IMR-90 (cell line): ENCODE results near the gene OR3A2. TPM values are rescaled to one million over a fixed set of nuclear protein-coding genes. Genes with fewer than 3 reads are reported as not detected.

Source experiments
- ATAC-seq: fragments of 200-7000 bp; cut with Tn5 transposase; 2 replicates; pipeline ENCODE4 v1.9.1; 2020; ENCODE audit warnings: low read depth, mild to moderate bottlenecking, moderate library complexity
- BruUV-seq: library from RNA; stranded (reverse); fragments of 400-500 nt; replicated peaks from 2 replicates; lab custom pipeline; 2021; lab: Mats Ljungman, UMichigan
- CTCF ChIA-PET: fragments of 300-600 bp; formaldehyde crosslinking; extraction: SDS; loops from one replicate; lab custom pipeline; 2021; ENCODE audit warnings: antibody characterized with exemption; lab: Yijun Ruan, JAX
- POLR2A ChIA-PET: fragments of 300-600 bp; sonication (Branson Sonifier 250); formaldehyde crosslinking; loops from one replicate; lab custom pipeline; 2022; ENCODE audit warnings: antibody characterized with exemption; ENCODE audit not compliant: unreplicated experiment; lab: Charles Lee
- DNase-seq: peaks from one replicate; pipeline ENCODE4 v3.0.0; 2013
- H2AFZ ChIP-seq: replicated peaks from 2 replicates; pipeline ENCODE3; 2013; ENCODE audit warnings: low read length, mild to moderate bottlenecking; ENCODE audit not compliant: poor library complexity
- H2AK5ac ChIP-seq: 2 replicates; pipeline ENCODE4 v1.6.1; 2013; ENCODE audit warnings: low read depth, low read length, inconsistent platforms
- H2AK9ac ChIP-seq: replicated peaks from 2 replicates; pipeline ENCODE3; 2013; ENCODE audit warnings: mild to moderate bottlenecking, low read depth, low read length, moderate library complexity; ENCODE audit not compliant: poor library complexity
- H2BK120ac ChIP-seq: 2 replicates; pipeline ENCODE4 v1.6.1; 2013; ENCODE audit warnings: low read depth, low read length, inconsistent platforms
- H2BK15ac ChIP-seq: 3 replicates; pipeline ENCODE4 v1.6.1; 2013; ENCODE audit warnings: low read depth, low read length, inconsistent platforms
- H2BK20ac ChIP-seq: 2 replicates; pipeline ENCODE4 v1.6.1; 2013; ENCODE audit warnings: low read depth, mild to moderate bottlenecking, inconsistent platforms, low read length, moderate library complexity
- H2BK5ac ChIP-seq: 2 replicates; pipeline ENCODE4 v1.6.1; 2013; ENCODE audit warnings: mild to moderate bottlenecking, low read depth, low read length, inconsistent platforms; ENCODE audit not compliant: poor library complexity, severe bottlenecking
- H3K14ac ChIP-seq: replicated peaks from 2 replicates; pipeline ENCODE4 v1.6.1; 2013; ENCODE audit warnings: low read depth, low read length, inconsistent platforms
- H3K18ac ChIP-seq: 2 replicates; pipeline ENCODE4 v1.6.1; 2013; ENCODE audit warnings: low read depth, low read length, control low read depth
- H3K23ac ChIP-seq: 2 replicates; pipeline ENCODE4 v1.6.1; 2013; ENCODE audit warnings: low read depth, low read length, inconsistent platforms
- H3K27ac ChIP-seq: 2 replicates; pipeline ENCODE4 v1.5.1; 2013; ENCODE audit warnings: mild to moderate bottlenecking, control low read depth, low read length; ENCODE audit not compliant: insufficient read depth
- H3K27me3 ChIP-seq: 2 replicates; pipeline ENCODE4 v1.6.1; 2013; ENCODE audit warnings: low read length; ENCODE audit not compliant: control insufficient read depth, insufficient read depth
- H3K36me3 ChIP-seq: 2 replicates; pipeline ENCODE4 v1.6.1; 2013; ENCODE audit warnings: low read length, mixed read lengths; ENCODE audit not compliant: control insufficient read depth, insufficient read depth
- H3K4ac ChIP-seq: 2 replicates; pipeline ENCODE4 v1.6.1; 2013; ENCODE audit warnings: low read depth, low read length, inconsistent platforms
- H3K4me1 ChIP-seq: 2 replicates; pipeline ENCODE4 v1.6.1; 2013; ENCODE audit warnings: low read length, mixed read lengths; ENCODE audit not compliant: control insufficient read depth, insufficient read depth
- H3K4me2 ChIP-seq: 2 replicates; pipeline ENCODE4 v1.6.1; 2013; ENCODE audit warnings: low read depth, mild to moderate bottlenecking, control low read depth, low read length, moderate library complexity
- H3K4me3 ChIP-seq: 2 replicates; pipeline ENCODE4 v1.5.1; 2013; ENCODE audit warnings: low read depth, mild to moderate bottlenecking, control low read depth, low read length, moderate library complexity; ENCODE audit not compliant: insufficient read depth
- H3K56ac ChIP-seq: 2 replicates; pipeline ENCODE4 v1.6.1; 2013; ENCODE audit warnings: low read length, inconsistent platforms; ENCODE audit not compliant: insufficient read depth; ENCODE audit errors: extremely low read depth
- H3K79me1 ChIP-seq, 2 experiments: 2 replicates each; pipeline ENCODE4 v1.6.1; 2013; ENCODE audit warnings: low read length in 2 of 2, inconsistent platforms in 1 of 2, low read depth in 1 of 2
- H3K9ac ChIP-seq: 2 replicates; pipeline ENCODE4 v1.6.1; 2013; ENCODE audit warnings: low read depth, low read length, control low read depth
- H3K9me1 ChIP-seq: 2 replicates; pipeline ENCODE4 v1.6.1; 2013; ENCODE audit warnings: low read length, inconsistent platforms; ENCODE audit not compliant: insufficient read depth
- H3K9me3 ChIP-seq: 2 replicates; pipeline ENCODE4 v1.6.1; 2013; ENCODE audit warnings: low read length; ENCODE audit not compliant: control insufficient read depth, insufficient read depth
- H4K20me1 ChIP-seq: 2 replicates; pipeline ENCODE4 v1.6.1; 2013; ENCODE audit warnings: low read length, inconsistent platforms; ENCODE audit not compliant: insufficient read depth
- H4K5ac ChIP-seq: 2 replicates; pipeline ENCODE4 v1.6.1; 2013; ENCODE audit warnings: mild to moderate bottlenecking, low read depth, low read length, control low read depth
- H4K8ac ChIP-seq, 2 experiments: 2 replicates each; pipeline ENCODE4 v1.6.1; 2013; ENCODE audit warnings: low read depth in 2 of 2, low read length in 2 of 2, control low read depth in 1 of 2, inconsistent platforms in 1 of 2
- H4K91ac ChIP-seq: 2 replicates; pipeline ENCODE4 v1.6.1; 2013; ENCODE audit warnings: low read depth, low read length, inconsistent platforms; ENCODE audit not compliant: insufficient read depth
- BHLHE40 ChIP-seq: fragments of 150-350 bp; IDR thresholded peaks from 2 replicates; pipeline ENCODE4 v1.6.1; 2016; ENCODE audit warnings: mild to moderate bottlenecking, low read depth, low read length
- CEBPB ChIP-seq: IDR thresholded peaks from 2 replicates; pipeline ENCODE4 v1.6.1; 2012; ENCODE audit warnings: low read depth, low read length, improper control_type of control experiment
- CHD1 ChIP-seq: IDR thresholded peaks from 2 replicates; pipeline ENCODE4 v1.6.1; 2012; ENCODE audit warnings: low read depth, low read length, improper control_type of control experiment
- ELK1 ChIP-seq: fragments of 150-350 bp; IDR thresholded peaks from 2 replicates; pipeline ENCODE4 v1.6.1; 2016; ENCODE audit warnings: low read depth, mild to moderate bottlenecking, low read length, moderate library complexity, borderline replicate concordance
- FOS ChIP-seq: fragments of 150-350 bp; IDR thresholded peaks from 2 replicates; pipeline ENCODE4 v1.6.1; 2016; ENCODE audit warnings: low read depth, low read length
- MAFK ChIP-seq: IDR thresholded peaks from 2 replicates; pipeline ENCODE4 v1.6.1; 2012; ENCODE audit warnings: low read depth, low read length, improper control_type of control experiment
- MAZ ChIP-seq: IDR thresholded peaks from 2 replicates; pipeline ENCODE4 v1.6.1; 2012; ENCODE audit warnings: low read depth, mild to moderate bottlenecking, low read length, improper control_type of control experiment, moderate library complexity, borderline replicate concordance
- MXI1 ChIP-seq: IDR thresholded peaks from 2 replicates; pipeline ENCODE4 v1.6.1; 2012; ENCODE audit warnings: low read depth, mild to moderate bottlenecking, low read length, moderate library complexity, borderline replicate concordance
- NFE2L2 ChIP-seq: fragments of 150-350 bp; IDR thresholded peaks from 2 replicates; pipeline ENCODE4 v1.6.1; 2016; ENCODE audit warnings: low read depth, mild to moderate bottlenecking, low read length
- POLR2A ChIP-seq: IDR thresholded peaks from 2 replicates; pipeline ENCODE4 v1.6.1; 2012; ENCODE audit warnings: mild to moderate bottlenecking, low read depth, low read length
- RAD21 ChIP-seq: IDR thresholded peaks from 2 replicates; pipeline ENCODE4 v1.6.1; 2012; ENCODE audit warnings: low read length, improper control_type of control experiment
- RCOR1 ChIP-seq: IDR thresholded peaks from 2 replicates; pipeline ENCODE4 v1.6.1; 2012; ENCODE audit warnings: mild to moderate bottlenecking, low read length, improper control_type of control experiment; ENCODE audit not compliant: insufficient replicate concordance
- RFX5 ChIP-seq: IDR thresholded peaks from 2 replicates; pipeline ENCODE4 v1.8.0; 2012; ENCODE audit warnings: low read depth, mild to moderate bottlenecking, low read length, moderate library complexity
- SMC3 ChIP-seq: fragments of 150-350 bp; IDR thresholded peaks from 2 replicates; pipeline ENCODE4 v1.6.1; 2016; ENCODE audit warnings: low read depth, mild to moderate bottlenecking, antibody characterized with exemption, low read length, moderate library complexity
- USF2 ChIP-seq: fragments of 150-350 bp; IDR thresholded peaks from 2 replicates; pipeline ENCODE4 v1.6.1; 2017; ENCODE audit warnings: mild to moderate bottlenecking, antibody characterized with exemption, low read length, low read depth
- WGBS, 2 experiments: methylation state at CpG; one replicate each; pipeline versions ENCODE4 v1.1.5 to v1.1.7; 2013; ENCODE audit warnings: missing lambda C conversion rate in 2 of 2; ENCODE audit not compliant: insufficient read length in 1 of 2; ENCODE audit errors: extremely low coverage in 2 of 2; 5-methylcytosine and 5-hydroxymethylcytosine counted together
- dilution Hi-C: fragments of 300-500 bp; cut with HindIII; formaldehyde crosslinking; loops from one replicate; pipeline ENCODE4 v1.14.3; 2018; ENCODE audit warnings: low sequenced_read_pairs; ENCODE audit not compliant: unreplicated experiment
- in situ Hi-C: fragments of 300-500 bp; cut with MboI; formaldehyde crosslinking; loops from 3 replicates; pipeline ENCODE4 v1.14.3; 2019; ENCODE audit warnings: low sequenced_read_pairs, inconsistent platforms, mixed read lengths
- intact Hi-C: fragments of 100-400 bp; cut with micrococcal nuclease; formaldehyde crosslinking; loops from 2 replicates; pipeline ENCODE4 v1.10.0; 2022
- polyA plus RNA-seq, 3 experiments: library from polyadenylated mRNA; depleted of rRNA; stranded (reverse); fragments of >200 nt; gene quantifications; 2 replicates each; pipeline ENCODE4 v1.2.3, GENCODE V29; 2012; ENCODE audit warnings: low replicate concordance in 1 of 3
- total RNA-seq: library from RNA; depleted of rRNA; stranded (reverse); fragments of >200 nt; gene quantifications from 2 replicates; pipeline ENCODE4 v1.2.3, GENCODE V29; 2012
- TF ChIP-seq, protein P1 (sequence below): conservative IDR thresholded peaks from 2 replicates; pipeline ENCODE4 v1.5.1; 2012; ENCODE audit warnings: mild to moderate bottlenecking, low read depth, low read length, improper control_type of control experiment

Gene OR3A2
- total and polyA plus RNA-seq, 2 of the 4 experiments (the other 2 are of a cell fraction) = not detected

DNA sequence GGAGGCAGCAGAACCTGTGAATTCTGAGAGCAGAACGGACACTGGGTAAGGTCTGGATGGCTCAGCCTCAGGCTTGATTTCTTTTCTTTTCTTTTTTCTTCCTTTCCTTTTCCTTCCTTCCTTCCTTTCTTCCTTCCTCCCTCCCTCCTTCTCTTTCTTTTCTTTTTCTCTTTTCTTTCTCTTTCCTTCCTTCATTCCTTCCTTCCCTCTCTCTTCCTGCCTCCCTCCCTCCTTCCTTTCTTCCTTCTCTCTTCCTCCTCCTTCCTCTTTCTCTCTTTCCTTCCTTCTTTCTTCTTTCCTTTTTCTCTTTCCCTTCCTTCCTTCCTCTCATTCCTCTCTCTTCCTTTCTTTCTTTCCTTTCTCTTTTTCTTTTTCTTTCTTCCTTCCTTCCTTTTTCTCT is 125.9 kb downstream of the OR3A2 start:
- Histone ChIP-seq H4K20me1 (no peaks in the 10 kb centered on the region), H2AFZ (no peak overlapping the region), H3K4me1 (no peaks in the 10 kb centered on the region), H3K79me1 (no peaks in the 10 kb centered on the region), H2AK5ac (no peak overlapping the region), H3K14ac (no peak overlapping the region), H2AK9ac (no peak overlapping the region), H3K27ac (no peak overlapping the region), H3K9me1 (no peaks in the 10 kb centered on the region), H3K4me2 (no peak overlapping the region), H4K91ac (no peak overlapping the region), H2BK15ac (no peak overlapping the region), H3K36me3 (no peaks in the 10 kb centered on the region), H3K56ac (no peak overlapping the region), H3K27me3 (no peaks in the 10 kb centered on the region), H2BK5ac (no peak overlapping the region), H2BK20ac (no peak overlapping the region), H3K9ac (no peak overlapping the region), H2BK120ac (no peak overlapping the region), H3K9me3 (peaks cover 25% of the 10 kb centered on the region), H3K18ac (no peak overlapping the region), H3K4me3 (no peak overlapping the region), H4K8ac (no peak overlapping the region), H3K4ac (no peak overlapping the region), H3K23ac (no peak overlapping the region), H4K5ac (no peak overlapping the region)
- in situ Hi-C loops = no loop called here
- dilution Hi-C loops = no loop called here
- TF ChIP-seq CHD1 (no peak), ELK1 (no peak), MAFK (no peak), SMC3 (no peak), RCOR1 (no peak), MXI1 (no peak), MAZ (no peak), CEBPB (no peak), RFX5 (no peak), BHLHE40 (no peak), USF2 (no peak), POLR2A (no peak), FOS (no peak), NFE2L2 (no peak), RAD21 (no peak)
- TF ChIP-seq, protein P1, sequence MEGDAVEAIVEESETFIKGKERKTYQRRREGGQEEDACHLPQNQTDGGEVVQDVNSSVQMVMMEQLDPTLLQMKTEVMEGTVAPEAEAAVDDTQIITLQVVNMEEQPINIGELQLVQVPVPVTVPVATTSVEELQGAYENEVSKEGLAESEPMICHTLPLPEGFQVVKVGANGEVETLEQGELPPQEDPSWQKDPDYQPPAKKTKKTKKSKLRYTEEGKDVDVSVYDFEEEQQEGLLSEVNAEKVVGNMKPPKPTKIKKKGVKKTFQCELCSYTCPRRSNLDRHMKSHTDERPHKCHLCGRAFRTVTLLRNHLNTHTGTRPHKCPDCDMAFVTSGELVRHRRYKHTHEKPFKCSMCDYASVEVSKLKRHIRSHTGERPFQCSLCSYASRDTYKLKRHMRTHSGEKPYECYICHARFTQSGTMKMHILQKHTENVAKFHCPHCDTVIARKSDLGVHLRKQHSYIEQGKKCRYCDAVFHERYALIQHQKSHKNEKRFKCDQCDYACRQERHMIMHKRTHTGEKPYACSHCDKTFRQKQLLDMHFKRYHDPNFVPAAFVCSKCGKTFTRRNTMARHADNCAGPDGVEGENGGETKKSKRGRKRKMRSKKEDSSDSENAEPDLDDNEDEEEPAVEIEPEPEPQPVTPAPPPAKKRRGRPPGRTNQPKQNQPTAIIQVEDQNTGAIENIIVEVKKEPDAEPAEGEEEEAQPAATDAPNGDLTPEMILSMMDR = no peak
- intact Hi-C loops = no loop called here
- no TSS peak for BruUV-seq
- DNase-seq (no peak), ATAC-seq (no peak)
- CTCF ChIA-PET = no interaction called here
- POLR2A ChIA-PET = no interaction called here
- WGBS, 2 experiments = no CpG with 5 or more reads among the region's 1 CpG
